ENCODE measurements around the gene SURF1.
A peak's percentile ranks its signal among the peaks of the same experiment; 100 is the strongest.

The SURF1 gene

DNA sequence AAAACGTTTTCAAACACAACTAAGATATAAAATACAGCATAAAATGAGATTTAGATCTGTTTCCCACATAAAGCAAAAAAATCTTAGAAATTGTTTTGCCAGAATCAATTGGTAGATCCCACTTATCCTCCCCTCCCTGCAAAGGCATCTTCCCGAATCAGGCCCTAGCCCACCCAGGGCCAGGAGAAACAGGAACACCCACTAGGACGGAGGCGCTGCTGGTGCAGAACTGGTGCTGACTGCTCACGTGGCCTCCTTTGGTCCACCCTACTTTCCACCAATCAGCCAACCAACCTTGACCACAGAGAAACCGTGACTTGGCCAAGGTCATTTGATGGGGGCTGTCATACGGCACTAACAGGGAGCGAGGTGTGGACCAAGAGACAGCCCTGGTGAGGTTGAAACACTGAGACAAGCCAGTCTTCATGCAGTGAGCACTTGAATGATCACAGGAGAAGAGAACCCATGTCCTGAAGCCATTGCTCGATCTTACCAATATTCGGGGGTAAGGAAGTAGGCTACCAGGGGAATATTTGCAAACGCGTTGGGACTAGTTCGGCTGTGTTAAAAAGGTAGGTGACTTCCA, 5.3 kb upstream of the SURF1 start:
- no peak for DNase-seq (ENCODE audit: low spot score)

- DNase-seq (ENCODE audit: low spot score) = no peak
Observed at GRCh38 chr9:133360400-133361393, 4.4 kb upstream of the SURF1 start.

GRCh38 chr9:133359399-133360175, 3.3 kb upstream of the SURF1 start:
- DNase-seq (ENCODE audit: low spot score) = no peak

GRCh38 chr9:133357656-133358055, 1.4 kb upstream of the SURF1 start:
- DNase-seq (ENCODE audit: low spot score) = no peak

DNA sequence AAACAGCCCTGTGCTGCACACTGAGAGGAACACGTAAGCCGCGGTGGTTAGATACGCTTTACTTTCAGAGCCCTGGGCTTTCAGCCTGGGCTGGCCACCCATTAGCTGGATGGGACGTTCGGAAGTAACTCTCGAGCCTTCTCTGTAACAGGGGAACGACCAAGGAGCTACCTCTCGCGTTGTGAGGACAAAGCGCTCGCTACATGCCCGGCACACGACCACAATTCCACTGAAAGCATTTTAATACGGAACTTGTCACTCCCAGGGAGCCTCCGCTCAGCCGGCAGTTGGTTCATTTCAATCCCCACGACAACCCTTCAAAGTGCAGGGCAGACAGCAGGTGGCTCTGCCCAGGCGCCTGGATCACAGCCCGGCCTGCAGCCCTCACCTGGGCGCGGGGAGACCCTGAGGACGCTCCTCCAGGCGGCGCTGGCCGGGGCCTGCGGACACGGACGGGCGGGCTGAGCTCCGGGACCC, 368 bp downstream of the SURF1 start:
- no peak for DNase-seq (ENCODE audit: low spot score)

DNA sequence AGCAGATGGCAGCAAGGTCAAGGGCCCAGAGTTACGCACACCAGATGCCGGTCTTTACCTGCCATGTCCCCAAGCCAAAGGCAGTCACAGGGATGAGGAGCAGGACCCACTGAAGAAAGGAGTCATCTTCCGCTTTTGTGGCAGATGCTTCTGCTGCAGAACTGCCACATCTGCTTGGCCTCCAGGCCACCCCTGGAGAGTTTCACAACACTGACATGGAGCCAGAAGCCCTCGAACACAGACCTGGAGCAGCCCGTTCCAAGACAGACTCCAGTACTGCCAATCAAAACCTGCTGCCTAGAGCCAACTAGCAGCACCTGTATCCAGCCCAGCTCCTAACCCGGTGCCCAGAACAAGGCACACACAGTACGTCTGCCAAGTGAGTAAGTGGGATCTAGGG, 1.5 kb downstream of the SURF1 start:
- DNase-seq (ENCODE audit: low spot score) = no peak

GRCh38 chr9:133353548-133353947, 2.7 kb downstream of the SURF1 start:
- DNase-seq (ENCODE audit: low spot score) = no peak

DNA sequence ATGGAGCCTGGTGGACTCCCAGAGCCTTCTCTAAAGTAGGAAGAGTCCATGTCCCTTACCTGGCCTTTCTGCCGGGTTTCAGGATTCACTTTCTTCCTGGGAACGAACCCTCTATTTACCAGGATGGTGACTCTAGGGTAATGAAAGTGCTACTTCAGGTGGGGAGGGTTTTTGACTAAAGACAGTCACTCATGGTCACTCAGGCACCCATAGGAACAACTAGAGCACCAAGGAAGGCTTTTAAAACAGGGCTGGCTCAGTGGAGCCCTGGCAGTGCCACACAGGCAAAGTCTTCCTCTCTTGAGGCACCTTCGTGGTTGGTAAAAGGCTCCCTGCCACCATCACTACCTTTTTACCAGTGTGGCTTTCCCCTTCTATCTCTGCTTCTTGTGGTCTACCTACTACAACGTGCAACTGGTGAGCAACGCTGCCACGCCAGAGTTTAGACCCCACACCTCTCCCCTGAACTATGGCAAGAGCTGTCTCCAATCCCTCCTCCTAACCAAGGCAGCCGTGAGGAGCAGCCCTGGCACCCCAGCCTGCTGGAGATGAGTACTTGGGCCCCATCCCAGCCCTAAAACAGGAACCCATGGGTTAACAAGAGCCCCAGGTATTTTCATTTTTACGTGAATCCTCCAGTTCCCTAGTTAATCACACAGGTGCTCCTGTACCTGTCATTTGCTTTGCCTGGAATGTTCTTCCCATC, 3.5 kb downstream of the SURF1 start:
- no peak for DNase-seq (ENCODE audit: low spot score)

DNA sequence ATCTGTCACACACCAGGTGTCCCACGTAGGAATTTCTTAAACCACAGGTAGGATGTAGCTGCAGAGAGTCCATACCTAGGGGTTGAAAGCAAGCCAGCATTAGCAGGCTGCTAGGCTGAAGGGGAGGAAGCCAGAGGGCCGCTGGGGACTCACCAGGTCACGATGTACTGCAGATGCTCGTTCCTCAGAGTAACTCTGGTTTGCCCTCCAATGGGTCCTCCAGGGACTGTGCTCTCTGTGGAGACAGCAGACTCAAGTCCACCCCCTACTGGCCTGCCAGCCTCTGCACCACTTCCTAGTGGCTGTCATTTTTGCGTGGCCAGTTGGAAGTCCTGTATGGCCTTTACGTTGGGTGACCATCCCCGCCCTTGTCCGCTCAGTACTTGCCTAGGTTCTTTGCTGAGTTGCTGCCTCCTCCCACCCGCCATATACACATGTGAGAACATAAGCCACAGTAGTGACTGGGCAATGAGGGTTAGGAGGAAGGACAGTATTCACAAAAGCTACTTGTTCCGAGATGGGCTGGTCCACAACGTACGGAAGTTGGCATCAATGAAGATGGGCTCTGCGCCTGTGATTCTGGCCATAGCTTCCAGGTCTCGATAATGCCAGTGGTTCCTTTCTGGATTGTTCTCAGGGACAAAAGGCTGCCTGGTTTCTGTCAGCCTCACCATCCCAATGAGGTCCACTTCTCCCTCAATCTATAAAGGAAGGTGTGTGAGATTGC, 4.2 kb downstream of the SURF1 start:
- peak; percentile 63 for DNase-seq (ENCODE audit: low spot score)

GRCh38 chr9:133351526-133351907, 4.8 kb downstream of the SURF1 start:
- no peak for DNase-seq (ENCODE audit: low spot score)

- DNase-seq (ENCODE audit: low spot score) = no peak
Observed at GRCh38 chr9:133349965-133350616, 6.2 kb downstream of the SURF1 start.

DNA sequence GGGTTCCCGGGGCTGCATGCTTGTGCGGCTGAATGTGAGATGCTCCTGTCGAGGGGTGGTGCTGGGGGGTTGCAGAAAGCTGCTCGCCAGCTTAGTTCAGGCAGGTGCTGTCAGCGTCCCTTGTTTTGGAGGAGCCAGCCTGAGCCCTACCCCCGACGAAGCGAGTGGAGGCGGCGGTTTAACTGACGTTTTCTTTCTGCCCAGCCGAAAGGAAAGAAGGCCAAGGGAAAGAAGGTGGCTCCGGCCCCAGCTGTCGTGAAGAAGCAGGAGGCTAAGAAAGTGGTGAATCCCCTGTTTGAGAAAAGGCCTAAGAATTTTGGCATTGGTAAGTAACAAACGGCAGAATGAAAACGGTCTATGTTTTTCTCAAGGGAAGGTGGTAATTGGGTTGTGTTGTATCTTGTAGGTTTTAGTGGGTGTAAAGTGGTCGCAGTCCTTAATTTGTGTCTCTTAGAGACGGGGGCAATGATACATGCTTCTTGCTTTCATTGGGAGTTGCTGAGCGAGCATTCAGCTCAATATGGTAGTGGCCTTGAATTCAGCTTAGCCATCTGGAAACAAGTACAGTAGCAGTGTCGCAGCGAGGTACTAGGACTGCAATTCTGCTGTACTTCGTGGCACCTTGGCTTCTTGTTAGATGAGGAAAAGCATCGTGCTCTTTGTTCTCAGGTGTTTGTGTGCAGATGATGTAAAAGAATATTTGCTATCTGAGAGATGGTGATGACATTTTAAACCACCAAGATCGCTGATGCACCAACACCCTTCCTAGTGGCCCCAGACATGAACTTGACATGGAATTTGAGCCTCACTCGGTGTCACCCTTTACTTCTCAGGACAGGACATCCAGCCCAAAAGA, 7.3 kb downstream of the SURF1 start:
- DNase-seq (ENCODE audit: low spot score) = no peak

DNA sequence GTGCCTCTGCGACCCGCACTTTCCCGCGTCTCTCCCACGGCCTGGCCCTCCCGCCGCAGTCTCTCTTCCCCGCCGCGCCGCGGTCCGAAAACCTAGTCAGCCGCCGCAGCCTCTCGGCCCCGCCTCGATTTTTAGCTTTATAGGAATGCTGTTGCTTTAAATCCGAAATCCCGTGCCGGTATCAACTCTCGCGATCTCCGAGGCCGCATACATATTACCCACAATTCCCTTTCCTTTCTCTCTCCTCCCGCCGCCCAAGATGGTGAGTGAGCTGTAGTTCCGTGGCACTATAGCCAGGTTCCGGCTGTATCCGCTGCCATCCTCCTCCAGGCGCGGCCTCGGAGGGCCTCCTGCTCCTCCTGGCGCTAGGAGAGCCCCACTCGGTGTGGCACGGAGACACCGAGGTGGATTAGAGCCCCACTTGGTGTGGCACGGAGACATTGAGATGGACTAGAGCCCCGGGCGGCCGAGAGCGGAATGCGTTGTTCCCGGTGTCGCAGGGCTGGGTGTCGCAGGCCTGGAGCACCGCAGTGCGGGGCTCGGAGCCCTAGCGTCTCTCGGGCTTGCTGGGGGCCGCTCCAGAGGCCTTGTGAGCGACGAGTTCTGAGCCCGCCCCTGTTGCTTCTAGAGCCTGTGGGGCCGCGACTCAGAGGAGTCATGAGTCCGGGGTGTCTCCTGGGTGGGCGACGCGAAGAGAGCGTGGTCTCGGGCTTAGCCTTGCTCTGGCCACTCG, 8.1 kb downstream of the SURF1 start, which contains the start of the genes MED22 and RPL7A:
Gene MED22, minus strand, starts transcription at position 147 of the 733 bp plus-strand sequence. CDS start 1,469 bp downstream, outside the sequence.
Gene RPL7A, plus strand, starts transcription at position 234 of the 733 bp plus-strand sequence. Its CDS starts 26 bp downstream, at position 260.
- peak; percentile 88 for DNase-seq (ENCODE audit: low spot score)

DNA sequence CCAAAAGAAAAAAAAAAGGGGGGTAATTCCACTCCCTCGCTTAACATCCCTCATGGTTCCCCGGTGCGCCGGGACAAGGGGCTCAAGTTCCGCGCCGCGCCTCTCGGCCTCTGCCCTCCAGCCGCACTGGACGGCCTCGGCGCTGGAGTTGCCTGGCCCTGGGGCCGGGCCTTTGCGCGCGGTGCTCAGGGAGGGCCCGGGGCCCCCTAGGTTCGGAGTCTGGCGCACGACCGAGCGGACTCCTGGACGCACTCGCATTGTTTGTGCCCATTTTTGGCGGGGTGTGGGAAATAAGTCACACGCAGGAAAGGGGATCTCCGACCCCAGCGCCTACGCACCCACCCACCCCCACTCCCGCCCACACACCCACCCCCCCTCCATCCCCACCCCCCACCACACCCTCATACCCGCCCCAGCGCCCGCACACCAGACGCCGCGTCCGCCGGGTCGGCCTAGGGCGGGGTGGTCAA, 8.7 kb downstream of the SURF1 start:
- DNase-seq (ENCODE audit: low spot score) = no peak

DNA sequence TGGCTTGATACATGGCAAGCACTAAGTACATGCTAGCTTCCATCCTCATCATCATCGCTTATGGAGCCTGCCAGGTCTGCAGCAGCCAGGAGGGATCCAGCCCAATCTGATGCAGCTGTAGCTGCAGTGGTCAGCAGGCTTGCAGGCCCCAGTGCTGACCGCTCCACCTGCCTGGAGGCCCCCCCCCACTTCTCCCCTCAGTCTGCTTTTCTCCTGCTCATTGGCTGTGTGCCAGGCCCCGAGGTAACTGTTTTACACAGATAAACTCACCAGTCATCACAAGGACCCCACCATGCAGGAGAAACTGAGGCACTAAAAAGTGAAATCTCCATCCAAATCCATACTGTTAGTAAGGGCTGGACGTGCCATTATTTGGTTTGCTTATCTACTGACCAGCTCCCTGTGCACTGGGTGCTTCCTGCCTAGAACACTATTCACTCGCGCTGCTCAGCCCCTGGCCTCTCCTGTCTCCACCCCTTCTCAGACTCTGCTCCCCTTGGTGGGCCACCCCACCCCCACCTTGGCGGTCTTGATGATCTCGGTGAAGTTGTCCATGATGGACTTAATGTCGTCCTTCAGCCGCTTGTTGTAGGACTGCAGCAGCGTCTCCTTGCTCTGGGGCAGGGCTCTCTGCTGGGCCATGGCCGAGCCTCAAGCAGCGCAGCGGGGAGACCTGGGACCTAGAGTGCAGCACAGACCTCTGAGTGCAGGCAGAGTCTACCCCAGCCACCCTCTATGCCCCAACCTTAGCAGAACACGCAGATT, 10.1 kb downstream of the SURF1 start:
- no peak for DNase-seq (ENCODE audit: low spot score)

DNA sequence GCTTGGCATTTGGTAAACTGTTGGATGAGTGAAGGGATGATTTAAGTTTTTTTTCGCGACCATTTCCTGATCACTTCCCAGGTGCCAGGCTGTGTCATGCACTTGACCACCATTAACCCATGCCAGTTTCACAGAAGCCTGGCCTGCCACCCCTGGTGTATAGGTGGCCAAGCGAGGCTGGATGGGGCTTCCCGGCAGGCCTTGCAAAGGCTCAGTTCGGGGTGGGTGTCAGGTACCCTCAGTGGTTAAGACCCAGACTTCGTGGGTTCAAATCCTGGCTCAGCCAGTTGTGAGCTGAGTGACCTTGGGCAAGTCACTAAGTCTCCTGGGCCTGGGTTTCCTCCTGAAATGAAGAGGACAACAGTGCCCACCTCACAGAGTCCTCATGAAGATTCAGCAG, 10.7 kb downstream of the SURF1 start:
- no peak for DNase-seq (ENCODE audit: low spot score)

GRCh38 chr9:133344979-133345378, 11.3 kb downstream of the SURF1 start:
- no peak for DNase-seq (ENCODE audit: low spot score)

- DNase-seq (ENCODE audit: low spot score) = no peak
Observed at GRCh38 chr9:133344071-133344470, 12.2 kb downstream of the SURF1 start.

Measured in kidney capillary endothelial cell (primary cell).